HT-29 (cell line): ENCODE results near the gene N4BP2. TPM values are rescaled to one million over a fixed set of nuclear protein-coding genes. Genes with fewer than 3 reads are reported as not detected.
A peak's percentile ranks its signal among the peaks of the same experiment; 100 is the strongest.

Source experiments
- DNase-seq: peaks from one replicate; pipeline ENCODE4 v3.0.0-alpha.2; 2015; ENCODE audit warnings: low spot score
- total RNA-seq: library from RNA; depleted of rRNA; stranded (reverse); fragments of >200 nt; shearing (Covaris generic); gene quantifications from 2 replicates; pipeline ENCODE4 v1.2.3, GENCODE V29; 2014

The N4BP2 gene
- total RNA-seq, 1 experiment from 2014 or later: 1.8 TPM

DNA sequence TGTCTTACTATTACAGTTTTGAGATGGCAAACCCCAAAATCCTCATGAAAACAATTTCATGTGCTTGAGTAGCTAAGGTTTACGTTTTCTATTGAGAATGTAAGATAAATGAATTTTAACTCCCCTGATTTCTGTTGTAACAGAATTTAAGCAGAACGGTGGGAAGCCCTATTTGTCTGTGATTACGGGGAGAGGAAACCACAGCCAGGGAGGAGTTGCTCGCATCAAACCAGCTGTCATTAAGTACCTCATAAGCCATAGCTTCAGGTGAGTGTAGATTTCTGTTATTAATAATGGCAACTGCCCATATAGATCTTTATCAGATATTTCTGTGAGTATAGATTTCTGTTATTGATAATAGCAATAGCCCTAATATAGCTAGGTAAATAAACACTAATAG is 96.0 kb downstream of the N4BP2 start:
- DNase-seq: no peak

DNA sequence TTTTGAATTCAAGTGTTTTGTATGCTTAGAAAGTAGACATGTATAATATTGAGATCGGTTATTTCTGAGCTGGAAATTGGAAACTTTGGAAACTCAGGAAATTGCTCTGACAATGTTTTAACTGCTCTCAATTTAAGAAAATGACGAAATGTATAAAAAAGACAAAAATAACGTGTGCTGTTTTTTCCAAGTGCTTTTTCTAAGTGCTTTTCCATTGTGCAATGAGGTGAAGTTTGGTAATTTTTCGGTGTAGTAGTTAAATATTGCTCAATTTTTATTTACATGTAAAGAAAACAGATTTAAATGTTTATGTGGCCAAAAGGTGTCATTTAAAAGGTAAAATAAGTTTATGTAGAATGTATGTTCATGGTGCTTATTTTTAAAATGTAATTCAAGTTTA is 100.8 kb downstream of the N4BP2 start:
- no peak for DNase-seq

DNA sequence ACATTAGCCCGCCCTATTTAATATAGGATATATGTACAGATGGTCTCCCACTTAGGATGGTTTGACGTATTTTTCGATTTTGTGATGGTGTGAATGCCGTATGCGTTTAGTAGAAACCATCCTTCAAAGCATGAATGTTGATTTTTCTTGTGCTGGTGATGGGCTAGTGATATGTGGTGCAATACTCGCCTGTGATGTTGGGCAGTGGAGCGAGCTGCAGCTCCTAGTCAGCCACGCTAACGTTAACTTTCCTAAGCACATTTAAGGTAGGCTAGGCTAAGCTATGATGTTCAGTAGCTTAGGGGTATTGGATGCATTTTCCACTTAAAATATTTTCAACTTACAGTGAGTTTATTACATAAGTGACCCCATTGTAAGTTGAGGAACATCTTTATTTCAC is 103.6 kb downstream of the N4BP2 start:
- no peak for DNase-seq

DNA sequence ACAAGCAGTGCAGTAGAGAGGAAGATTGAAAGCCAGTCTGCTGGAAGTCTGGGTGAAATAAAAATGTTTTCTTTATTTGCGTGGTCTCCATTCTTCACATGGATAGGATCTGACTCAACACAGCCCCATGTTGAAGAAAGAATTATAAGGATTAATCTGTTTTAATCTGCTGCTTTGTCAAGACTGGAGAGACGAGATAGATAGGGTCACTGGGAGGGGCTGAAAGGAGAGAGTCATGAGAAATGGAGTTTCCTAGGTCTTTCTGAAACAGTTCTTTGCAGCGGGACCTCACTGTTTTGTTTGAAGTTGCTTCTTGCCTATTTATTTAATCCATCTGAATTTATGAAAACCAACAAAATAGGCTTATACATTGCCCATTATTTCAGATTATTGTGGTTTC is 107.8 kb downstream of the N4BP2 start:
- DNase-seq: no peak

DNA sequence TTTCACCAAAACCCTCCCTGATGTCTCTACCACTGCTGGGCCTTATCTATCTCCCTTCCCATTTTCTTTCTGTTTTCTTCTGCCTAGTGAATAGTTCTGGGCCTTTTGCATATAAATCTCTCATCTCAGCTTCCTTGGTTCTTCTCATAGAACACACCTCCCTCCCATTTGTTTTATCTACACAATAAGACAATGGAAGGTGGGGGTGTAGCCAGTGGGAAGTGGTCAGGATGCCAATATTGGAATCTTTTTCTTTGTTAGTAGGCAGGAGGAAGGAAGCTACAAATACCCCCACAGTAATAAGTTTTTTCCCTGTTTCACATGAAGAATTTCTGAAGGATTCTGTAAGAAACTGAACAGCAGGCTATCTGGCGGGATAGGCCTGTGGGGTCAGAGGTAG is 109.3 kb downstream of the N4BP2 start:
- no peak for DNase-seq

DNA sequence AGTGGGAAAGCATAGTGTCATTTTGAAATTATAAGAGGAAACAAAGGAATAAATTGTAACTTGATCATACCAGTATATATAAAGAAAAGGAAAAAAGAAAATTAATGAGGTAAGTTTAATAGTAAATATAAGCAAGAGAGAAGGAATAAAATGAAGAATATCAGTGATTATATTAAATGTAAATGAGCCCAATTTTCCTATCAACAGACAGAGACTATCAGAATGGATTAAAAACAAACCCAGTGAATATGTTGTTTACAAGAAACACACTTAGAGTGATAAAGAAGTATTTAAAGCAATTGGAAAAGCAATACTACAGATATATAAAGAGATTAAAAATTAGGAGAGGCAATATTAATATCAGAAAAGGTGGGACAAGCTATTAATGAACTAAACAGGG is 111.4 kb downstream of the N4BP2 start:
- DNase-seq: no peak

GRCh38 chr4:40170588-40170987 is 113.9 kb downstream of the N4BP2 start:
- no peak for DNase-seq

DNA sequence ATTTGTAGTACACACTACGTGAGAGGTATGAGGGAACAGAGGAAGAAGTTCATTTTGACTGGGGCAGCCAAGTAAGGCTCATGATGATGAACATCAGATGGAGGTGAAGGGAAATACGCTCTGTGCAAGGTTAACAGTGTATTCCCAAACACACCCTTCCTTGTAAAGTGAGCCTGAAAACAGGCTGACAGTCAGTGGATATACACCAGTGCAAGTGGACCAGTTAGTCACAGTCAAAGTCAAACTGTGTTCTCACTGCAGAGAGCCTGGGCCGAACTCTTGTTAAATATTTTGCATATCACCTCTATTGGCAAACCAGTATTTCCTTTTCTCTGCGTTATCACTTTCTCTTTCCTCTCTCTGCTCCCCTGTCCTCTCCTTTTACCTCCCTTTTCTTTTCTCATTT is 116.8 kb downstream of the N4BP2 start:
- no peak for DNase-seq

DNA sequence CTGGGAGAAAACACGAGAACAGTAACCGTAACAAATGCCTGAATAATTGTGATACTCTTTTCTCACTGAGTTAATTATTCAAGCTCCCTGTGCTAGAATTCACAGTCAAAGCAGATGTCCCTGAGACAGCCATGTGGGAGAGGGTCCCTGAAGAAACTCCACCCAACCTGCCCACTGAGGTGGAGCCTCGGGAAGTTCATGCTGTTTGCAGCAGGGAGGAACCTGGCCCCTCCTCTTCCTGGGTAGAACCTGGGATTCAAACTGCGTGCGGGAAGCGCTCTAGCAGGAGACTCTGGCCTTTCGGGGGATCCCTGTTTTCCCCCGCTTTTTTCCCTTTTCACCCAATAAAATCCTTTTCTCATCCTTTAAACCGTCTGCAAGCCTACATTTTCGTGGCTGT is 120.0 kb downstream of the N4BP2 start:
- DNase-seq: no peak

DNA sequence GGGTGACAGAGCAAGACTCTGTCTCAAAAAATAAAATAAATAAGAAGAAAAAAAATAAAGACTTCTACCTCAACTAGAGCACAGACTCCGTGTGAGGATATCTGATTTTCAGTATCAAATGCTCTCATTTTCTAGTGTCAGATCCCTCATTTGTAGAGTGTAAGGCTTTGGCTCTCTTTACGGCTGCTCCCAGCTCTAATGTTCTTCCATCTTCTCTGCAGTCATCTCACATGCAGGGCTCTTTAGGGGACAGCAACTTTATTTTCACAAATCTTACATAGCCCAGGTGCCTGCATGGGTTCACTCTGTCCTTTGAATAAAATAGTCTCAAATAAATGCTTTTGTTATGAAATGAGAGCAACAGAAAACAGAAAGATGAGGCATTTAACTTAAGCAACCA is 120.9 kb downstream of the N4BP2 start:
- no peak for DNase-seq

GRCh38 chr4:40178672-40179071 is 122.0 kb downstream of the N4BP2 start:
- no peak for DNase-seq

GRCh38 chr4:40179360-40179759 is 122.7 kb downstream of the N4BP2 start:
- no peak for DNase-seq

- peak; percentile 12 for DNase-seq
These were observed 123.7 kb downstream of the N4BP2 start for GRCh38 chr4:40180356-40180755.

DNA sequence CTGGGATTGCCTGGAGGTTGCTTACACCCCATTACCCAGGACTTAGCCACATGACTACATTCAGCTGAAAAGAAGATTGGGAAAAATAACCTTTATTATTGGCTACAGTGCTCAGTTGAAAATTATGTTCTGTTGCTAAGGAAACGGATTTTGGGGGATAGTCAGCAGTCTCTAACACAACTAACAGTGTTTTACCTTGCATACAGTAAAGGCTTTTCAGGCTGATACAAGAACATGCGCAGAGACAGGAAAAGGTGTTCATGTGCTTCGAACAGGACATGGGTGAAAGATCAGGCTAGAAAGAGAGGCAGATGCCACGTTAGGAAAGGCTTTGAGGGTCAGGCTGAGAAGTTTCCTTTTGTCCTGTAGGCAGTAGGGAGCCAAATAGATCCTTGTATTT is 125.4 kb downstream of the N4BP2 start:
- DNase-seq: no peak

GRCh38 chr4:40182954-40183353 is 126.3 kb downstream of the N4BP2 start:
- DNase-seq: no peak

- DNase-seq: no peak
These were observed 127.2 kb downstream of the N4BP2 start for GRCh38 chr4:40183615-40184411.

- no peak for DNase-seq
These were observed 129.4 kb downstream of the N4BP2 start for GRCh38 chr4:40185830-40186664.

DNA sequence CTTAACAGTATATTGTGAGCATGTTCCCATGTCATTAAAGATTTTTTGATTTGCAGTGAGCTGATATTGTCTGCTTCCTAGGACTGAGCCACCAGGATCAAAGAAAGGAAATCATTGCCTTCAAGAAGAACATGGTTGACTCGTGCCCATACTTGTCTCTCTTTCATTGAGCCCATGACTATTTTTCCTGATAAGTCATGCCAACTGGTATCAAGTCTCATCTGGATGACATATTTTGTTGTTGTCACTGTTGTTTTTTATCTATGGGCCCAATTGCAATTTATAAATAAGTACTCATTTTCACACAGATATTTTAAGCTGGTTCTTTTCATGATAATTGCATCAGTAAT is 130.0 kb downstream of the N4BP2 start:
- DNase-seq: no peak

- DNase-seq: no peak
These were observed 130.8 kb downstream of the N4BP2 start for GRCh38 chr4:40187386-40187906.

DNA sequence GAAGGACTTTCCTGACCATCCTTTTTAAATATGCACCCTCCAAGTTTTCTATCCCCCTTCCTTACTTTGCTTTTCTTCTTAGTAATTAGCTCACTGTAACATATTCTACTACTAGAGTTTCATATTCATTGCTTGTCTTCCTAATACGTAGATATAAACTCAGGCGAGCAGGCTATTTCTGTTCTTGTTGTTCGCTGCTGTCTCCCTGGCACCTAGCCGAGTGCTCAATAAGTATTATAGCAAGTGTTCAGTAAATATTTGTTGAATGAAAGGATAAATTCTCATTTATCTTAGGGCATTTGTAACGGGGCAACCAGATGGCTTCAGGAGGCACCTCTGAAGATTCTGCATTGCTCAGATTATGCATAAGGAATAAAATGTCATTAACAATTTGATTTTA is 133.4 kb downstream of the N4BP2 start:
- DNase-seq: no peak

DNA sequence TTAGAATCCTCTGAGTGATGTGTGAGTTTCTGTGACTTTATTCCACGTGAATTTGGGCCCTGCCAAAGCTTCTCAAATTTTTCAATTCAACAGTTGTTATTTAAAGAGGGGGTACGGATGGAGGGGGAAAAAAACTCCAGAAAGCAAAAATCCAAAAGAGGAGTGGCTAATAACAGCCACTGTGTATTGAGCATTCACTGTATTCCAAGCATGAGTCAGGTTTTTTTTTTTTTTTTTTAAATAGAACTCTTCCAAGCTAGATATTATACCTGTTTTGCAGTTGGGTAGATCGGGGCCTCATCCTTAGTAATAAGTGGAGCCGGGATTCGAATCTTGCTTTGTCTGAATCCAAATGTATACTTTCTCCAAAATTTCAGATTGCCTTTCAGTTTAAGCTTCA is 133.8 kb downstream of the N4BP2 start:
- no peak for DNase-seq

- peak; percentile 71 for DNase-seq
These were observed 134.5 kb downstream of the N4BP2 start for GRCh38 chr4:40190880-40191815.
